ENCODE measurements around the gene LRSAM1. TPM values are rescaled to one million over a fixed set of nuclear protein-coding genes. Genes with fewer than 3 reads are reported as not detected.
A peak's percentile ranks its signal among the peaks of the same experiment; 100 is the strongest.

LRSAM1 gene
- total and polyA plus RNA-seq, 9 of the 15 experiments (the other 6 are each of a cell fraction or from before 2014, with no cell fraction given), result 0.07 to 16.2 (median 4.7) TPM

- TF ChIP-seq NR2C2 (CRISPR knock-in tag; IDR thresholded peaks at IDR 0.05), result no peak
- TF ChIP-seq NR2C2 (tag; IDR thresholded peaks at IDR 0.05), result peak; percentile 78
- no peak for TF ChIP-seq NONO (IDR thresholded peaks at IDR 0.05; ENCODE audit: low read depth in 2 of 2, low read length in 1 of 2)
- TF ChIP-seq, protein P1, sequence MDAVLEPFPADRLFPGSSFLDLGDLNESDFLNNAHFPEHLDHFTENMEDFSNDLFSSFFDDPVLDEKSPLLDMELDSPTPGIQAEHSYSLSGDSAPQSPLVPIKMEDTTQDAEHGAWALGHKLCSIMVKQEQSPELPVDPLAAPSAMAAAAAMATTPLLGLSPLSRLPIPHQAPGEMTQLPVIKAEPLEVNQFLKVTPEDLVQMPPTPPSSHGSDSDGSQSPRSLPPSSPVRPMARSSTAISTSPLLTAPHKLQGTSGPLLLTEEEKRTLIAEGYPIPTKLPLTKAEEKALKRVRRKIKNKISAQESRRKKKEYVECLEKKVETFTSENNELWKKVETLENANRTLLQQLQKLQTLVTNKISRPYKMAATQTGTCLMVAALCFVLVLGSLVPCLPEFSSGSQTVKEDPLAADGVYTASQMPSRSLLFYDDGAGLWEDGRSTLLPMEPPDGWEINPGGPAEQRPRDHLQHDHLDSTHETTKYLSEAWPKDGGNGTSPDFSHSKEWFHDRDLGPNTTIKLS (IDR thresholded peaks at IDR 0.05; ENCODE audit: borderline replicate concordance, low read depth), result peak; percentile 90; the same call in 1 of the 2 replicates
- no peak for TF ChIP-seq KLF16 (IDR thresholded peaks at IDR 0.05)
- 0 out of 2 replicates have a peak, but pooled peaks have one; percentile 26 for TF ChIP-seq ARID3A (IDR thresholded peaks at IDR 0.05; ENCODE audit: borderline replicate concordance, low read depth, low read length)
- TF ChIP-seq, protein P2, sequence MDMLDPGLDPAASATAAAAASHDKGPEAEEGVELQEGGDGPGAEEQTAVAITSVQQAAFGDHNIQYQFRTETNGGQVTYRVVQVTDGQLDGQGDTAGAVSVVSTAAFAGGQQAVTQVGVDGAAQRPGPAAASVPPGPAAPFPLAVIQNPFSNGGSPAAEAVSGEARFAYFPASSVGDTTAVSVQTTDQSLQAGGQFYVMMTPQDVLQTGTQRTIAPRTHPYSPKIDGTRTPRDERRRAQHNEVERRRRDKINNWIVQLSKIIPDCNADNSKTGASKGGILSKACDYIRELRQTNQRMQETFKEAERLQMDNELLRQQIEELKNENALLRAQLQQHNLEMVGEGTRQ (CRISPR knock-in tag; IDR thresholded peaks at IDR 0.05), result no peak
- 0 out of 2 replicates have a peak, but pooled peaks have one; percentile 69 for TF ChIP-seq HBP1 (CRISPR knock-in tag; IDR thresholded peaks at IDR 0.05)
- no peak for TF ChIP-seq ZNF174 (CRISPR knock-in tag; IDR thresholded peaks at IDR 0.05)
- peak; percentile 89 to 92 for TF ChIP-seq NRF1 (conservative IDR thresholded peaks at IDR 0.05 in 1 of 2, IDR thresholded peaks at IDR 0.05 in 1 of 2)
- TF ChIP-seq NFE2L1 (tag; IDR thresholded peaks at IDR 0.05; ENCODE audit: borderline replicate concordance, low read depth), result no peak
- TF ChIP-seq POLR2B (IDR thresholded peaks at IDR 0.05; ENCODE audit: low read depth, partially characterized antibody), result peak; percentile 70
- TF ChIP-seq ARID4B (CRISPR knock-in tag; IDR thresholded peaks at IDR 0.05), result no peak
- peak; percentile 84 for TF ChIP-seq L3MBTL2 (IDR thresholded peaks at IDR 0.05)
- peak; percentile 56; the same call in 1 of the 2 replicates for TF ChIP-seq PYGO2 (tag; IDR thresholded peaks at IDR 0.05)
- no peak for TF ChIP-seq SMARCC2 (IDR thresholded peaks at IDR 0.05; ENCODE audit: low read depth)
- no peak for TF ChIP-seq TCF3 (CRISPR knock-in tag; IDR thresholded peaks at IDR 0.05)
These were observed 27.2 kb upstream of the LRSAM1 start, which contains the start of gene ZNF79 (continued) for GRCh38 chr9:127423934-127424675.

Data from K562 (cell line).